H1 (cell line): ENCODE results near the gene GRIA4.

ENCODE experiments used
- ASH2L ChIP-seq: fragments of 200-600, 300-600 bp; sonication (generic); IDR thresholded peaks from one replicate; pipeline ENCODE4 v1.7.1; 2017; ENCODE audit warnings: low read length
- BRCA1 ChIP-seq: IDR thresholded peaks from 2 replicates; pipeline ENCODE4 v1.6.1; 2012; ENCODE audit warnings: low read depth, low read length, improper control_type of control experiment
- CREB1 ChIP-seq: IDR thresholded peaks from 2 replicates; pipeline ENCODE4 v1.6.1; 2012; ENCODE audit warnings: inconsistent platforms
- JUND ChIP-seq: IDR thresholded peaks from 2 replicates; pipeline ENCODE4 v1.6.1; 2011; ENCODE audit warnings: mild to moderate bottlenecking, improper control_type of control experiment, low read length
- POLR2A ChIP-seq, 2 experiments: IDR thresholded peaks; 1 replicate in 1 of 2; 2 replicates in 1 of 2; pipeline ENCODE4 v1.6.1; 2011; ENCODE audit warnings: low read depth in 2 of 2, low read length in 2 of 2, mild to moderate bottlenecking in 2 of 2; ENCODE audit errors: control extremely low read depth in 1 of 2
- POLR2AphosphoS5 ChIP-seq: IDR thresholded peaks from 2 replicates; pipeline ENCODE4 v1.6.1; 2011; ENCODE audit warnings: low read depth, low read length
- RAD21 ChIP-seq, 2 experiments: IDR thresholded peaks in 1 of 2; conservative IDR thresholded peaks in 1 of 2; 2 replicates each; pipeline ENCODE4 v1.6.1; 2011; ENCODE audit warnings: low read depth in 2 of 2, low read length in 2 of 2, improper control_type of control experiment in 1 of 2, inconsistent platforms in 1 of 2, mild to moderate bottlenecking in 1 of 2, moderate library complexity in 1 of 2
- SP1 ChIP-seq: IDR thresholded peaks from 2 replicates; pipeline ENCODE4 v1.6.1; 2011; ENCODE audit warnings: low read depth, low read length
- YY1 ChIP-seq: IDR thresholded peaks from 2 replicates; pipeline ENCODE4 v1.6.1; 2011; ENCODE audit warnings: low read depth, mild to moderate bottlenecking, low read length
- TF ChIP-seq, protein P1 (sequence below), 3 experiments: IDR thresholded peaks; 1 replicate in 2 of 3; 2 replicates in 1 of 3; pipeline versions ENCODE4 v1.5.1 to v1.6.1; 2011; ENCODE audit warnings: low read length in 3 of 3, mild to moderate bottlenecking in 3 of 3, inconsistent platforms in 2 of 3, low read depth in 1 of 3, moderate library complexity in 1 of 3; ENCODE audit not compliant: insufficient read depth in 1 of 3; ENCODE audit errors: control extremely low read depth in 1 of 3
- TF ChIP-seq, protein P2 (sequence below): IDR thresholded peaks from 2 replicates; pipeline ENCODE4 v1.6.1; 2011; ENCODE audit warnings: low read length, improper control_type of control experiment
- TF ChIP-seq, protein P3 (sequence below): IDR thresholded peaks from 2 replicates; pipeline ENCODE4 v1.6.1; 2012; ENCODE audit warnings: inconsistent platforms

DNA sequence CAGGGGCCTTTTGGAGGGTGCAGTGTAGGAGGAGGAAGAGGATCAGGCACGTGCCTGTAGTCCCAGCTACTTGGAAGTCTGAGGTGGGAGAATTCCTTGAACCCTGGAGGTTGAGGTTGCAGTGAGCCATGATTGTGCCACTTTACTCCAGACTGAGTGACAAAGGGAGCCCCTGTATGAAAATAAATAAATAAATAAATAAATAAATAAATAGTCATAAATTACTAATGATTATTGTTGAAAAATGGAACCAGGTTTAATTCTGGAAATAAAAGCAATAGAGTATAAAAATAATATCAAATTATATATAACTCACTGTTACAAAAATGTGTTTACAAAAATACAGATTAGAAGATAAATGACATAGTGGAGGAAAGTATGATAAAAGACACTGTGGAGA lies 37.9 kb downstream of the GRIA4 start:
- no peak for TF ChIP-seq POLR2A (IDR thresholded peaks at IDR 0.05; ENCODE audit: control extremely low read depth in 1 of 2, low read depth in 2 of 2, low read length in 2 of 2)
- TF ChIP-seq, protein P1, sequence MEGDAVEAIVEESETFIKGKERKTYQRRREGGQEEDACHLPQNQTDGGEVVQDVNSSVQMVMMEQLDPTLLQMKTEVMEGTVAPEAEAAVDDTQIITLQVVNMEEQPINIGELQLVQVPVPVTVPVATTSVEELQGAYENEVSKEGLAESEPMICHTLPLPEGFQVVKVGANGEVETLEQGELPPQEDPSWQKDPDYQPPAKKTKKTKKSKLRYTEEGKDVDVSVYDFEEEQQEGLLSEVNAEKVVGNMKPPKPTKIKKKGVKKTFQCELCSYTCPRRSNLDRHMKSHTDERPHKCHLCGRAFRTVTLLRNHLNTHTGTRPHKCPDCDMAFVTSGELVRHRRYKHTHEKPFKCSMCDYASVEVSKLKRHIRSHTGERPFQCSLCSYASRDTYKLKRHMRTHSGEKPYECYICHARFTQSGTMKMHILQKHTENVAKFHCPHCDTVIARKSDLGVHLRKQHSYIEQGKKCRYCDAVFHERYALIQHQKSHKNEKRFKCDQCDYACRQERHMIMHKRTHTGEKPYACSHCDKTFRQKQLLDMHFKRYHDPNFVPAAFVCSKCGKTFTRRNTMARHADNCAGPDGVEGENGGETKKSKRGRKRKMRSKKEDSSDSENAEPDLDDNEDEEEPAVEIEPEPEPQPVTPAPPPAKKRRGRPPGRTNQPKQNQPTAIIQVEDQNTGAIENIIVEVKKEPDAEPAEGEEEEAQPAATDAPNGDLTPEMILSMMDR (IDR thresholded peaks at IDR 0.05; ENCODE audit: control extremely low read depth in 1 of 3, insufficient read depth in 1 of 3, low read depth in 1 of 3, low read length in 3 of 3), result no peak
- TF ChIP-seq ASH2L, result no peak
- no peak for TF ChIP-seq CREB1
- no peak for TF ChIP-seq JUND
- TF ChIP-seq RAD21 (IDR thresholded peaks at IDR 0.05 in 1 of 2, conservative IDR thresholded peaks at IDR 0.05 in 1 of 2; ENCODE audit: low read depth in 2 of 2, low read length in 2 of 2), result no peak
- TF ChIP-seq SP1, result no peak
- no peak for TF ChIP-seq POLR2AphosphoS5
- no peak for TF ChIP-seq BRCA1
- TF ChIP-seq, protein P2, sequence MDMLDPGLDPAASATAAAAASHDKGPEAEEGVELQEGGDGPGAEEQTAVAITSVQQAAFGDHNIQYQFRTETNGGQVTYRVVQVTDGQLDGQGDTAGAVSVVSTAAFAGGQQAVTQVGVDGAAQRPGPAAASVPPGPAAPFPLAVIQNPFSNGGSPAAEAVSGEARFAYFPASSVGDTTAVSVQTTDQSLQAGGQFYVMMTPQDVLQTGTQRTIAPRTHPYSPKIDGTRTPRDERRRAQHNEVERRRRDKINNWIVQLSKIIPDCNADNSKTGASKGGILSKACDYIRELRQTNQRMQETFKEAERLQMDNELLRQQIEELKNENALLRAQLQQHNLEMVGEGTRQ, result no peak
- TF ChIP-seq, protein P3, sequence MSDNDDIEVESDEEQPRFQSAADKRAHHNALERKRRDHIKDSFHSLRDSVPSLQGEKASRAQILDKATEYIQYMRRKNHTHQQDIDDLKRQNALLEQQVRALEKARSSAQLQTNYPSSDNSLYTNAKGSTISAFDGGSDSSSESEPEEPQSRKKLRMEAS, result no peak
- TF ChIP-seq YY1, result no peak
